ENCODE measurements around the gene IL11RA.

IL11RA gene

DNA sequence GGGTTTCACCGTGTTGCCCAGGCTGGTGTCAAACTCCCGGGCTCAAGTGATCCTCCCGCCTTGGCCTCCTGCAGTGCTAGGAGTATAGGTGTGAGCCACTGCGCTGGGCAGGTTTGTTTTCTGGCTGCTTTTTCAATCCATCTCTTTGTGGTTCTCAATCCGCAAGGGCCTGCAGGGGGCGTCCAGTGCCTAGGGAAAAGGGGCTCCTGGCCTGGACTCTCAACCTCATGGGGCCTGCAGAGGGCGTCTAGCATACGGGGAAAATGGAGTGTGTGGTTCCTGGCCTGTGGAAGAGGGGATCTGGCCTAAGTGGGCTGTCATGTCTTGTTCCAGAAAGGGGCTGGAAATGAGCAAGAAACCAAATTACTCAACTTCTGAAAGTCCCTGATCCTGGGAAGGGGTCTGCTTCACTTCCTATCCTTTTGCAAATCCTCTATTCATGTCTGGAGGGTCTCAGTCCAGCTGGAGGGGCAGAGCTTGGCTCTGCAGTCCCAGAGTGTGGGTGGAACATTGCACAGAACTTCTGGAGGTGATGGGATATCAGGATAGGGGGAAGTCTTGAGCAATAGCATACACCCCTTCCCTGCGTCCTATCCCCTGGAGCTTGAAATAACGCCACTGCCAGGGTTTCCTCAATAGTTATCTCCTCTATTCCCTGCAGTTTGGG lies 23.2 kb downstream of the IL11RA start:
- H3K36me3 ChIP-seq (ENCODE audit: insufficient read depth, low read length) = no peaks in the 10 kb centered on the region

GRCh38 chr9:34675869-34676268 lies 23.9 kb downstream of the IL11RA start:
- Histone ChIP-seq H3K9ac (ENCODE audit: low read depth, low read length) (no peak overlapping the region), H3K9me3 (ENCODE audit: control insufficient read depth, insufficient read depth, low read length) (no peaks in the 10 kb centered on the region), H3K36me3 (ENCODE audit: insufficient read depth, low read length) (no peaks in the 10 kb centered on the region), H3K4me1 (ENCODE audit: insufficient read depth, low read length) (no peaks in the 10 kb centered on the region)

More for the DNA sequence above, 23.2 kb downstream of the IL11RA start:
- H3K4me1 ChIP-seq (ENCODE audit: insufficient read depth, low read length) = no peaks in the 10 kb centered on the region
- no peak overlapping the region for H3K9ac ChIP-seq (ENCODE audit: low read depth, low read length)
- H3K9me3 ChIP-seq (ENCODE audit: control insufficient read depth, insufficient read depth, low read length) = no peaks in the 10 kb centered on the region

- Histone ChIP-seq H3K9me3 (ENCODE audit: control insufficient read depth, insufficient read depth, low read length) (no peaks in the 10 kb centered on the region), H3K9ac (ENCODE audit: low read depth, low read length) (no peak overlapping the region), H3K4me1 (ENCODE audit: insufficient read depth, low read length) (no peaks in the 10 kb centered on the region), H3K36me3 (ENCODE audit: insufficient read depth, low read length) (no peaks in the 10 kb centered on the region)
Observed at GRCh38 chr9:34684145-34684544, 32.2 kb downstream of the IL11RA start.

DNA sequence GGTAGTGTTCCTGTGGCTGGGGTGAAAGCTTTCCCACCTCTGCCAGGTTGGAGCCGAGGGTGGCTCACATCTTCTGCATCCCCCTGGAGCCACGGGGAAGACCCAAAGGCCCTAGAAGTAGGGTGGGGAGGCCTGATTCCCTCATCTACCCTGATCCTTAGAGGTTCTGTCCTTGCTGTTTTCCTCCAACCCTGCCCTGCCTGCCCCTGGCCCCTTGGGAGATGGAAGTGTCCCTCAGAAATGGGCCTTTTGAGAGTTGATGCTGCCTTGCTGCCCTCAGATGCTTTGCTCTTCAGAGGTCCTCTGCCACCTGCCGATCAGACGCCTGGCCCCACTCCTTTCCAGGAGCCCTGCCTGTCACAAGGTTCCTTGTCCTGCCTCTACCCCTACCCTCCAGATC lies 32.8 kb downstream of the IL11RA start:
- Histone ChIP-seq H3K9me3 (ENCODE audit: control insufficient read depth, insufficient read depth, low read length) (no peaks in the 10 kb centered on the region), H3K4me1 (ENCODE audit: insufficient read depth, low read length) (no peaks in the 10 kb centered on the region), H3K36me3 (ENCODE audit: insufficient read depth, low read length) (no peaks in the 10 kb centered on the region), H3K9ac (ENCODE audit: low read depth, low read length) (no peak overlapping the region)

- Histone ChIP-seq H3K4me1 (ENCODE audit: insufficient read depth, low read length) (no peaks in the 10 kb centered on the region), H3K36me3 (ENCODE audit: insufficient read depth, low read length) (no peaks in the 10 kb centered on the region), H3K9me3 (ENCODE audit: control insufficient read depth, insufficient read depth, low read length) (no peaks in the 10 kb centered on the region), H3K9ac (ENCODE audit: low read depth, low read length) (no peak overlapping the region)
Observed at GRCh38 chr9:34685591-34685990, 33.6 kb downstream of the IL11RA start.

- no peak overlapping the region for H3K9ac ChIP-seq (ENCODE audit: low read depth, low read length)
- H3K4me1 ChIP-seq (ENCODE audit: insufficient read depth, low read length) = no peaks in the 10 kb centered on the region
- no peaks in the 10 kb centered on the region for H3K9me3 ChIP-seq (ENCODE audit: control insufficient read depth, insufficient read depth, low read length)
- no peaks in the 10 kb centered on the region for H3K36me3 ChIP-seq (ENCODE audit: insufficient read depth, low read length)
Observed at GRCh38 chr9:34686231-34686630, 34.2 kb downstream of the IL11RA start.

GRCh38 chr9:34686732-34687131 lies 34.7 kb downstream of the IL11RA start:
- Histone ChIP-seq H3K4me1 (ENCODE audit: insufficient read depth, low read length) (no peaks in the 10 kb centered on the region), H3K9me3 (ENCODE audit: control insufficient read depth, insufficient read depth, low read length) (no peaks in the 10 kb centered on the region), H3K9ac (ENCODE audit: low read depth, low read length) (no peak overlapping the region), H3K36me3 (ENCODE audit: insufficient read depth, low read length) (no peaks in the 10 kb centered on the region)

DNA sequence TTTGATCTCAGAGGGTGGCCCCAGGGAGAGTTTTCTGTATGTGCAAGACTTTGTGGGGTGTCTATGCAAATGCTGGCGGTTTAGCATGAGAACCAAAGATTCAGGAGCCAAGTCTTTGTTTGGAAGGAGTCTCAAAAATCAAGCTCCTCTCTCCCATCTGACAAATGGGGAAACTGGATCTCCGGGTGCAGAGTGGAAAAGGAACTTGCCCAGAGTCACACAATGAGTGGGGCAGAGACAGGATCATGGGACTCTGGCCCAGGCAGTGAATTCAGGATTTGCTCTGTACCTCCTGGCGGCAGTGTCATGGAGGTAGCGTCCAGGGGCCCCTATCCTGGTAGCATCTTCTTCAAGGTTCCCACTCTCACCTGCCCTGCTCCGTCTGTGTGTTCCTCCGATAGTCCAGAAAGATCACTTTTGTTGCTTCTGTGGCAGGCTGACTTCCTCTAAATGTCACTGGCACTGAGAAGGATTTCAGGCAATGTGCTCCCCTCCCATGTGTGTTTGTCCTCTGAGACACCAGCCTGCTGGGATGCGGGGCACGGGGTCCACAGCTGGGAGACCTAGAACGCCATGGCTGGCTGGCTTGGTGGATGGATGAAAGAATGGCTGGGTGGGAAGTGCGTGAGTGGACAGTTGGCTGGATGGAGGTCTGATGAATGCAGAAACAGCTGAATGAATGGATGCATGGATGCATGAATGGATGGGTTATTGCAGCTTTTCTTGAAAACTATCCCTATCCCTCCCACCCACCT lies 35.5 kb downstream of the IL11RA start:
- H3K4me1 ChIP-seq (ENCODE audit: insufficient read depth, low read length) = no peaks in the 10 kb centered on the region
- no peaks in the 10 kb centered on the region for H3K9me3 ChIP-seq (ENCODE audit: control insufficient read depth, insufficient read depth, low read length)
- no peak overlapping the region for H3K9ac ChIP-seq (ENCODE audit: low read depth, low read length)
- no peaks in the 10 kb centered on the region for H3K36me3 ChIP-seq (ENCODE audit: insufficient read depth, low read length)

DNA sequence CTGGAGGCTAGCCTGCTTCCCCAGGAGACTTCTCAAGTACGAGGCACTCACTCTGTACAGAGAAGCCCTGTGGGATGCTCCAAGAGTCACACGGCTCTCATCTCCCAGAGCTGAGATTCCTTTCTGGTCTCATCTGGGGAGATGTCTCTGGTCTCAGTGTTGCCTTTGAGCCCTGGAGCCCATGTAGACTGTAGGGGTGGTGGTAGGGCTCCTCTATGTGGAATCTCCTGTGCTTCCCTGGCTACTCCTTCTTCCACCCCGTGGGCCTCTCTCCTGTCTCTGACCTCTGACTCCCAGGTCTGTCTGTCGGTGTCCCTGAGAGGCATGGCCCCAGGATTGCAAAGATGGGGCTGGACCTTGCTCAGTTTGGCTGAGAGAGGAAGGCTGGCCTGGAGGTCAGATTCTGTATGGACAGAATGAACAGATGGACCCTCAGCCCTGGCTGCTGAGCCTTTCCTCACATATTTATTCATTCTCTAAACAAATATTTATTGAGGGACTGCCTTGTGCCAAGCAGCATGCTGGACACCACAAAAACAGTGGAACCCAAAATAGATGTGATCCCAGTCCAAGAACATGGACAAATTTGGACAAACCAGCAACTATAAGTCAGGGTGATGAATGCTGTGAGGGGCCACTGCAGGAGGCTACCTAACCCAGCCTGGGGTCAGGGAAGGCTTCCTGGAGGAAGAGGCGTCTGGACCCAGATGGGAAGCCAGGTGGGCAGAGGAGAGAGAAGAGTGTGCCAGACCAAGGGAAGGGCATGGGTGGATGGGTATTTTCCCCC lies 36.5 kb downstream of the IL11RA start:
- H3K9ac ChIP-seq (ENCODE audit: low read depth, low read length) = no peak overlapping the region
- no peaks in the 10 kb centered on the region for H3K9me3 ChIP-seq (ENCODE audit: control insufficient read depth, insufficient read depth, low read length)
- no peaks in the 10 kb centered on the region for H3K36me3 ChIP-seq (ENCODE audit: insufficient read depth, low read length)
- H3K4me1 ChIP-seq (ENCODE audit: insufficient read depth, low read length) = no peaks in the 10 kb centered on the region

DNA sequence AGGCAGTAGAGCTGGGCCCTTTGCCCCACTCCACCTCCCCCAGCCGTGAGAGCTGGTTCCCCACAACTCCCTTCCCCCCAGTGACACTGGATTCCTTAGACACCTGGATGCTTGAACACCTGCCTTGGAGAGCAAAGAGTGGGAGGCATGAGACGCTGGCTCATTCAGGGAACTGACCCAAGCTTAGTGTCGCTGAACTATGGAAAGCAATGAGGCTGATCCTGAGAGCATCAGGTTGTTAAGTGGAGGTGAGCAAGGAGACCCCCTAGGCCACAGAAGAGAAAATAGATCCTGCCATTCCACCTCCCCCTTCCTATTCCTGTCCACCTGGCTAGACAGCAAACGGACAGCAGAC lies 37.1 kb downstream of the IL11RA start:
- H3K36me3 ChIP-seq (ENCODE audit: insufficient read depth, low read length) = no peaks in the 10 kb centered on the region
- H3K9me3 ChIP-seq (ENCODE audit: control insufficient read depth, insufficient read depth, low read length) = no peaks in the 10 kb centered on the region
- no peak overlapping the region for H3K9ac ChIP-seq (ENCODE audit: low read depth, low read length)
- H3K4me1 ChIP-seq (ENCODE audit: insufficient read depth, low read length) = no peaks in the 10 kb centered on the region

DNA sequence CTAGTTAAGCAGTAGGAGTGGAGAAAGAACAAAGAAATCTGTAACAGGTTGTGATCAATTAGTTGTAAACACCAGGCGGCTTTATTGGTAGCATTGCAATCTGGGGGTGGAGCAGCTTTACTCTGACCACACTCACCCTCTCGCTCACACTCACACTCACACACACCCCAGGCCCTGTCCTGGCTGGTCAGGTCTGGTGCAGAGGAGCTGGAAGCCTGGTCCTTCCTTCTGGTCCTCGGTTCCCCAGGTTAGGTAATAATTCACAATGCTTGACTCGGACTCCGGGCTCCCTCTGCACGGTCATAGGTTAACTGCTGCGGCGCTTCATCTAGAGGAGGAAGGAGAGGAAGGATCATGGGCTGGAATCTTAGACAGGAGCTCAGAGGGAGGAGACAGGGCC lies 37.5 kb downstream of the IL11RA start:
- Histone ChIP-seq H3K9me3 (ENCODE audit: control insufficient read depth, insufficient read depth, low read length) (no peaks in the 10 kb centered on the region), H3K9ac (ENCODE audit: low read depth, low read length) (no peak overlapping the region), H3K4me1 (ENCODE audit: insufficient read depth, low read length) (no peaks in the 10 kb centered on the region), H3K36me3 (ENCODE audit: insufficient read depth, low read length) (no peaks in the 10 kb centered on the region)

- no peaks in the 10 kb centered on the region for H3K9me3 ChIP-seq (ENCODE audit: control insufficient read depth, insufficient read depth, low read length)
- H3K4me1 ChIP-seq (ENCODE audit: insufficient read depth, low read length) = no peaks in the 10 kb centered on the region
- H3K9ac ChIP-seq (ENCODE audit: low read depth, low read length) = no peak within 1 kb of the TSS
- no peaks in the 10 kb centered on the region for H3K36me3 ChIP-seq (ENCODE audit: insufficient read depth, low read length)
Observed at GRCh38 chr9:34690983-34691935, 39.3 kb downstream of the IL11RA start, which contains the start of gene CCL19. Gene CCL19 (minus strand): TSS chr9:34691276. CDS start chr9:34691139, 137 bp downstream.

- no peak overlapping the region for H3K9ac ChIP-seq (ENCODE audit: low read depth, low read length)
Observed at GRCh38 chr9:34691936-34692315, 39.9 kb downstream of the IL11RA start.

GRCh38 chr9:34693560-34693959 lies 41.6 kb downstream of the IL11RA start:
- Histone ChIP-seq H3K36me3 (ENCODE audit: insufficient read depth, low read length) (no peaks in the 10 kb centered on the region), H3K4me1 (ENCODE audit: insufficient read depth, low read length) (no peaks in the 10 kb centered on the region), H3K9ac (ENCODE audit: low read depth, low read length) (no peak overlapping the region), H3K9me3 (ENCODE audit: control insufficient read depth, insufficient read depth, low read length) (no peaks in the 10 kb centered on the region)

More at GRCh38 chr9:34691936-34692315, 39.9 kb downstream of the IL11RA start:
- no peaks in the 10 kb centered on the region for H3K4me1 ChIP-seq (ENCODE audit: insufficient read depth, low read length)
- H3K9me3 ChIP-seq (ENCODE audit: control insufficient read depth, insufficient read depth, low read length) = no peaks in the 10 kb centered on the region
- no peaks in the 10 kb centered on the region for H3K36me3 ChIP-seq (ENCODE audit: insufficient read depth, low read length)

All from ES-I3 (cell line).